SK-N-SH (cell line): ENCODE data around the gene TRA2B. TPM values are rescaled to one million over a fixed set of nuclear protein-coding genes. Genes with fewer than 3 reads are reported as not detected.
A peak's percentile ranks its signal among the peaks of the same experiment; 100 is the strongest.

Experiments used
- CTCF ChIA-PET: fragments of 300-600, 350-600 bp; formaldehyde crosslinking; extraction: SDS; loops from one replicate; lab custom pipeline; 2021; lab: Yijun Ruan, JAX
- POLR2A ChIA-PET: fragments of 350-600 bp; sonication (Branson Sonifier 250); formaldehyde crosslinking; extraction: SDS; loops from one replicate; lab custom pipeline; 2020; ENCODE audit warnings: antibody characterized with exemption, inconsistent platforms; lab: Yijun Ruan, JAX
- DNase-seq: peaks from one replicate; pipeline ENCODE4 v3.0.0; 2012
- H2AFZ ChIP-seq: fragments of 200-600 bp; sonication (generic); 2 replicates; pipeline ENCODE4 v1.8.1; 2016; ENCODE audit warnings: antibody characterized with exemption, mild to moderate bottlenecking, low read depth
- H3F3A ChIP-seq: fragments of 200-600 bp; sonication (generic); replicated peaks from 2 replicates; pipeline ENCODE3; 2016; ENCODE audit warnings: antibody characterized with exemption, mild to moderate bottlenecking; ENCODE audit not compliant: insufficient read depth
- H3K27ac ChIP-seq, 2 experiments: fragments of 200-500 bp in 1 of 2; fragments of 200-600 bp in 1 of 2; sonication (Bioruptor generic) in 1 of 2; sonication (generic), shearing (Covaris generic) in 1 of 2; 2 replicates each; pipeline versions ENCODE4 v1.5.1 to v1.6.1; 2014 to 2016; ENCODE audit warnings: low read depth in 2 of 2, inconsistent platforms in 1 of 2, low read length in 1 of 2, mild to moderate bottlenecking in 1 of 2, mixed read lengths in 1 of 2
- H3K27me3 ChIP-seq: fragments of 200-600 bp; sonication (generic), shearing (Covaris generic); 2 replicates; pipeline ENCODE4 v1.6.1; 2016; ENCODE audit warnings: mixed run types; ENCODE audit not compliant: insufficient read depth
- H3K36me3 ChIP-seq, 2 experiments: fragments of 200-500 bp in 1 of 2; fragments of 200-600 bp in 1 of 2; sonication (Bioruptor generic) in 1 of 2; sonication (generic) in 1 of 2; replicated peaks in 1 of 2; 2 replicates each; pipeline versions ENCODE3 to v1.5.1; 2014 to 2016; ENCODE audit warnings: low read length in 1 of 2, mild to moderate bottlenecking in 1 of 2; ENCODE audit not compliant: insufficient read depth in 2 of 2, control insufficient read depth in 1 of 2
- H3K4me1 ChIP-seq, 2 experiments: fragments of 200-500 bp in 1 of 2; fragments of 200-600 bp in 1 of 2; sonication (Bioruptor generic) in 1 of 2; sonication (generic), shearing (Covaris generic) in 1 of 2; 2 replicates each; pipeline versions ENCODE4 v1.5.1 to v1.6.1; 2014 to 2016; ENCODE audit warnings: low read depth in 1 of 2, low read length in 1 of 2, mixed run types in 1 of 2; ENCODE audit not compliant: insufficient read depth in 2 of 2, control insufficient read depth in 1 of 2
- H3K4me2 ChIP-seq: fragments of 200-600 bp; sonication (generic), shearing (Covaris generic); 2 replicates; pipeline ENCODE4 v1.6.1; 2017; ENCODE audit warnings: mixed run types
- H3K4me3 ChIP-seq, 2 experiments: fragments of 200-500 bp in 1 of 2; fragments of 200-600 bp in 1 of 2; sonication (Bioruptor generic) in 1 of 2; sonication (generic), shearing (Covaris generic) in 1 of 2; 2 replicates each; pipeline versions ENCODE4 v1.5.1 to v1.8.1; 2014 to 2016; ENCODE audit warnings: low read depth in 2 of 2, inconsistent platforms in 1 of 2, low read length in 1 of 2, mild to moderate bottlenecking in 1 of 2, mixed read lengths in 1 of 2, moderate library complexity in 1 of 2
- H3K79me2 ChIP-seq: fragments of 200-600 bp; sonication (generic); 2 replicates; pipeline ENCODE4 v1.8.1; 2017; ENCODE audit warnings: mild to moderate bottlenecking; ENCODE audit not compliant: insufficient read depth
- H3K9ac ChIP-seq: fragments of 200-600 bp; sonication (generic); 2 replicates; pipeline ENCODE4 v1.6.1; 2017; ENCODE audit warnings: mixed run types
- H3K9me2 ChIP-seq: fragments of 200-600 bp; sonication (generic); 2 replicates; pipeline ENCODE4 v1.6.1; 2017; ENCODE audit warnings: mixed run types
- H3K9me3 ChIP-seq: fragments of 200-600 bp; sonication (generic); 2 replicates; pipeline ENCODE4 v1.6.1; 2017; ENCODE audit warnings: mixed run types, mild to moderate bottlenecking, moderate library complexity
- H4K20me1 ChIP-seq: fragments of 200-600 bp; sonication (generic); 2 replicates; pipeline ENCODE4 v1.6.1; 2017; ENCODE audit warnings: mild to moderate bottlenecking, mixed run types; ENCODE audit not compliant: insufficient read depth
- CHD2 ChIP-seq: fragments of 150-350 bp; IDR thresholded peaks from 2 replicates; pipeline ENCODE4 v1.6.1; 2018; ENCODE audit warnings: low read length; ENCODE audit not compliant: partially characterized antibody
- EP300 ChIP-seq, 2 experiments: IDR thresholded peaks; 2 replicates each; pipeline versions ENCODE4 v1.4.0 to v1.6.1; 2012; ENCODE audit warnings: borderline replicate concordance in 1 of 2, low read depth in 1 of 2, low read length in 1 of 2
- EZH2phosphoT487 ChIP-seq: fragments of 200-600 bp; sonication (generic); IDR thresholded peaks from 2 replicates; pipeline ENCODE4 v1.6.1; 2017; ENCODE audit warnings: low read depth, mixed run types, mild to moderate bottlenecking, antibody characterized with exemption, moderate library complexity, borderline replicate concordance
- FOXM1 ChIP-seq: IDR thresholded peaks from 2 replicates; pipeline ENCODE4 v1.4.0; 2012; ENCODE audit warnings: low read depth, mild to moderate bottlenecking
- GABPA ChIP-seq: IDR thresholded peaks from 2 replicates; pipeline ENCODE4 v1.4.0; 2012; ENCODE audit warnings: low read depth, mild to moderate bottlenecking
- GATA2 ChIP-seq: sonication (generic); formaldehyde crosslinking; IDR thresholded peaks from 2 replicates; pipeline ENCODE4 v1.5.0; 2020; ENCODE audit warnings: mild to moderate bottlenecking, missing genetic modification reagents
- MAX ChIP-seq: IDR thresholded peaks from 2 replicates; pipeline ENCODE4 v1.4.0; 2012; ENCODE audit warnings: low read depth
- MEF2A ChIP-seq: IDR thresholded peaks from 2 replicates; pipeline ENCODE4 v1.4.0; 2012; ENCODE audit warnings: low read depth, borderline replicate concordance
- MXI1 ChIP-seq: IDR thresholded peaks from 2 replicates; pipeline ENCODE4 v1.6.1; 2012; ENCODE audit warnings: mild to moderate bottlenecking, low read depth, low read length, improper control_type of control experiment
- NFIC ChIP-seq: IDR thresholded peaks from 2 replicates; pipeline ENCODE4 v1.4.0; 2012; ENCODE audit warnings: borderline replicate concordance
- POLR2AphosphoS5 ChIP-seq: IDR thresholded peaks from 2 replicates; pipeline ENCODE4 v1.6.1; 2012; ENCODE audit warnings: low read depth, low read length
- RAD21 ChIP-seq: IDR thresholded peaks from 2 replicates; pipeline ENCODE4 v1.6.1; 2012; ENCODE audit warnings: mild to moderate bottlenecking, low read length
- RCOR1 ChIP-seq: fragments of 150-350 bp; IDR thresholded peaks from 2 replicates; pipeline ENCODE4 v1.6.1; 2017; ENCODE audit warnings: antibody characterized with exemption, low read length
- REST ChIP-seq: IDR thresholded peaks from 2 replicates; pipeline ENCODE4 v1.6.1; 2012; ENCODE audit warnings: mild to moderate bottlenecking, low read depth, low read length, moderate library complexity
- RFX5 ChIP-seq: IDR thresholded peaks from 2 replicates; pipeline ENCODE4 v1.6.1; 2012; ENCODE audit warnings: mild to moderate bottlenecking, improper control_type of control experiment, low read length
- SIN3A ChIP-seq: IDR thresholded peaks from 2 replicates; pipeline ENCODE4 v1.6.1; 2012; ENCODE audit warnings: low read depth, mild to moderate bottlenecking, low read length, moderate library complexity, borderline replicate concordance
- TAF1 ChIP-seq: IDR thresholded peaks from 2 replicates; pipeline ENCODE4 v1.6.1; 2012; ENCODE audit warnings: low read depth, mild to moderate bottlenecking, low read length, moderate library complexity, borderline replicate concordance
- YY1 ChIP-seq: IDR thresholded peaks from 2 replicates; pipeline ENCODE4 v1.4.0; 2012; ENCODE audit warnings: low read depth, mild to moderate bottlenecking
- WGBS: methylation state at CpG from one replicate; pipeline ENCODE4 v1.1.6; 2017; ENCODE audit warnings: low lambda C conversion rate; 5-methylcytosine and 5-hydroxymethylcytosine counted together
- polyA plus RNA-seq, 3 experiments: library from polyadenylated mRNA; depleted of rRNA; stranded (reverse); fragments of >200 nt; gene quantifications; 2 replicates each; pipeline ENCODE4 v1.2.3, GENCODE V29; 2012
- TF ChIP-seq, protein P1 (sequence below): fragments of 200-600 bp; sonication (generic); IDR thresholded peaks from 2 replicates; pipeline ENCODE4 v1.6.1; 2017; ENCODE audit warnings: antibody characterized with exemption, mild to moderate bottlenecking, moderate library complexity
- TF ChIP-seq, protein P2 (sequence below): fragments of 150-350 bp; IDR thresholded peaks from 2 replicates; pipeline ENCODE4 v1.6.1; 2016; ENCODE audit warnings: mild to moderate bottlenecking, low read depth, low read length

The TRA2B gene
- 192 and 212 TPM in 2 replicates for polyA plus RNA-seq (2012; rRNA removed)
- 185 and 204 TPM in 2 replicates for polyA plus RNA-seq (2012; cell fraction: cytosol; rRNA removed)
- polyA plus RNA-seq (2012; cell fraction: nucleus; rRNA removed) = 311 and 484 TPM in 2 replicates

- H3K9ac ChIP-seq = peak within 1 kb of the TSS; percentile 100
- 5% methylated on average over 26 of the region's 55 CpGs for WGBS
- H3K9me3 ChIP-seq = no peaks in the 10 kb centered on the region
- ChIA-PET CTCF (interaction anchor here (0.8 to 2.0 kb wide), 3 partner anchors 37 to 278 kb away, joined by 3 to 4 read pairs (median 3); no protein-coding TSS in a partner anchor), POLR2A (interaction anchor here (0.5 to 2.3 kb wide), 12 partner anchors 10 to 846 kb away, joined by 3 to 17 read pairs (median 3); partner anchors contain the start of genes DNAJB11, EIF4A2, SENP2 and TBCCD1)
- peak; percentile 97 for DNase-seq
- H3K9me2 ChIP-seq = no peaks in the 10 kb centered on the region
- peak within 1 kb of the TSS; percentile 99 for H3K27ac ChIP-seq
- H3K4me1 ChIP-seq = peaks cover 3 to 13% of the 10 kb centered on the region in 2 experiments; a peak in 1 of 4 replicates
- peaks cover 18% of the 10 kb centered on the region for H3F3A ChIP-seq
- peaks cover 45% of the 10 kb centered on the region for H4K20me1 ChIP-seq
- TF ChIP-seq GABPA (peak; percentile 73), FOXM1 (no peak), RFX5 (no peak), EP300 (IDR thresholded peaks at IDR 0.05; ENCODE audit: borderline replicate concordance in 1 of 2, low read depth in 1 of 2, low read length in 1 of 2) (peak in 1 of 2 experiments; percentile 10; a peak in 1 of 4 replicates), RAD21 (no peak), NFIC (peak; percentile 22; the same call in 1 of the 2 replicates), POLR2AphosphoS5 (peak; percentile 99), RCOR1 (no peak; the same call in 1 of the 2 replicates), MXI1 (peak; percentile 39), CHD2 (peak; percentile 66), MEF2A (no peak), TAF1 (peak; percentile 99), MAX (peak; percentile 99), SIN3A (0 out of 2 replicates have a peak, but pooled peaks have one; percentile 34), YY1 (no peak), GATA2 (CRISPR knock-in tag) (no peak), REST (peak; percentile 70; the same call in 1 of the 2 replicates), EZH2phosphoT487 (no peak)
- TF ChIP-seq, protein P1, sequence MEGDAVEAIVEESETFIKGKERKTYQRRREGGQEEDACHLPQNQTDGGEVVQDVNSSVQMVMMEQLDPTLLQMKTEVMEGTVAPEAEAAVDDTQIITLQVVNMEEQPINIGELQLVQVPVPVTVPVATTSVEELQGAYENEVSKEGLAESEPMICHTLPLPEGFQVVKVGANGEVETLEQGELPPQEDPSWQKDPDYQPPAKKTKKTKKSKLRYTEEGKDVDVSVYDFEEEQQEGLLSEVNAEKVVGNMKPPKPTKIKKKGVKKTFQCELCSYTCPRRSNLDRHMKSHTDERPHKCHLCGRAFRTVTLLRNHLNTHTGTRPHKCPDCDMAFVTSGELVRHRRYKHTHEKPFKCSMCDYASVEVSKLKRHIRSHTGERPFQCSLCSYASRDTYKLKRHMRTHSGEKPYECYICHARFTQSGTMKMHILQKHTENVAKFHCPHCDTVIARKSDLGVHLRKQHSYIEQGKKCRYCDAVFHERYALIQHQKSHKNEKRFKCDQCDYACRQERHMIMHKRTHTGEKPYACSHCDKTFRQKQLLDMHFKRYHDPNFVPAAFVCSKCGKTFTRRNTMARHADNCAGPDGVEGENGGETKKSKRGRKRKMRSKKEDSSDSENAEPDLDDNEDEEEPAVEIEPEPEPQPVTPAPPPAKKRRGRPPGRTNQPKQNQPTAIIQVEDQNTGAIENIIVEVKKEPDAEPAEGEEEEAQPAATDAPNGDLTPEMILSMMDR = peak; percentile 37
- TF ChIP-seq, protein P2, sequence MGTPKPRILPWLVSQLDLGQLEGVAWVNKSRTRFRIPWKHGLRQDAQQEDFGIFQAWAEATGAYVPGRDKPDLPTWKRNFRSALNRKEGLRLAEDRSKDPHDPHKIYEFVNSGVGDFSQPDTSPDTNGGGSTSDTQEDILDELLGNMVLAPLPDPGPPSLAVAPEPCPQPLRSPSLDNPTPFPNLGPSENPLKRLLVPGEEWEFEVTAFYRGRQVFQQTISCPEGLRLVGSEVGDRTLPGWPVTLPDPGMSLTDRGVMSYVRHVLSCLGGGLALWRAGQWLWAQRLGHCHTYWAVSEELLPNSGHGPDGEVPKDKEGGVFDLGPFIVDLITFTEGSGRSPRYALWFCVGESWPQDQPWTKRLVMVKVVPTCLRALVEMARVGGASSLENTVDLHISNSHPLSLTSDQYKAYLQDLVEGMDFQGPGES = no peak
- H3K4me3 ChIP-seq = peak within 1 kb of the TSS; percentile 99 to 100
- peak within 1 kb of the TSS; percentile 74 for H3K4me2 ChIP-seq
- H2AFZ ChIP-seq = peak within 1 kb of the TSS; percentile 69
- peaks cover 0 to 8% of the 10 kb centered on the region in 2 experiments for H3K36me3 ChIP-seq
- no peaks in the 10 kb centered on the region for H3K27me3 ChIP-seq
- peaks cover 50% of the 10 kb centered on the region for H3K79me2 ChIP-seq
Measured at GRCh38 chr3:185937689-185938374, at the start of gene TRA2B. TRA2B (minus strand) TSS chr3:185938014; CDS start chr3:185937860, 154 bp downstream.
